Measurements from ENCODE around the gene USP22.

The USP22 gene

GRCh38 chr17:21017256-21017655, 25.6 kb downstream of the USP22 start:
- Histone ChIP-seq H4K20me1 (ENCODE audit: low read depth, low read length) (peaks cover 40% of the 10 kb centered on the region; the same call in 1 of the 2 replicates), H3K9ac (ENCODE audit: low read length) (no peak overlapping the region), H3K9me3 (ENCODE audit: insufficient read depth, low read length) (no peaks in the 10 kb centered on the region), H3K4me2 (ENCODE audit: low read depth, low read length, poor library complexity, severe bottlenecking) (no peak overlapping the region), H3K27ac (ENCODE audit: low read depth, low read length) (no peak overlapping the region), H3F3A (ENCODE audit: insufficient read depth) (0 out of 2 replicates have a peak, but pooled peaks cover 8% of the 10 kb centered on the region), H3K27me3 (ENCODE audit: low read length) (no peaks in the 10 kb centered on the region), H3K79me2 (ENCODE audit: insufficient read depth, low read length) (peaks cover 90% of the 10 kb centered on the region), H3K9me2 (replicated peaks; ENCODE audit: insufficient read depth, low read length) (no peaks in the 10 kb centered on the region), H3K4me3 (ENCODE audit: insufficient read depth, low read length, poor library complexity, severe bottlenecking) (no peak overlapping the region), H3K36me3 (ENCODE audit: low read length) (peaks cover 75% of the 10 kb centered on the region), H2AFZ (ENCODE audit: low read depth, low read length, severe bottlenecking) (no peak overlapping the region)
- no peak for TF ChIP-seq CTCF (IDR thresholded peaks at IDR 0.05; ENCODE audit: insufficient read depth, low read length, poor library complexity, severe bottlenecking)
- no peak for TF ChIP-seq EZH2phosphoT487 (conservative IDR thresholded peaks at IDR 0.05; ENCODE audit: low read length)

DNA sequence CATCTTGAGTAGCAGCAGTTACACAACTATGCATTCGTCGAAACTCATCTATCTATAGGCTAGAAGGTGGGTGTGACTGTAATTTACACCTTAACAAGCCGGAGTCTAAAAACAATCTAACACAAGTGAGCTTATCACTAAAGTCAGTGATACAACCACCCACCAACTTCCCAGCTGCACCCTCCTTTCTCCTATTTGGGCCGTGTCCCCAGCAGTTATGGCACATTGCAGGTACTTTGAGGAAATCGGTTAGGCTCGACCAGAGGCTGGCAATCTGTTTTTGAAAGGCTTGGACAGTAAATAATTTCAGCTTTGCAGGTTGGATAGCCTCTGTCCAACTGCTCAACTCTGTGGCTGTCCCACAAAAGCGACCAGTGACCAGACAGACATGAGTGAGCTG, 26.0 kb downstream of the USP22 start:
- peaks cover 38% of the 10 kb centered on the region; the same call in 1 of the 2 replicates for H4K20me1 ChIP-seq (ENCODE audit: low read depth, low read length)
- H3K27me3 ChIP-seq (ENCODE audit: low read length), result no peaks in the 10 kb centered on the region
- H3K4me3 ChIP-seq (ENCODE audit: insufficient read depth, low read length, poor library complexity, severe bottlenecking), result no peak overlapping the region
- H3K36me3 ChIP-seq (ENCODE audit: low read length), result peaks cover 77% of the 10 kb centered on the region
- H3K4me2 ChIP-seq (ENCODE audit: low read depth, low read length, poor library complexity, severe bottlenecking), result no peak overlapping the region
- H2AFZ ChIP-seq (ENCODE audit: low read depth, low read length, severe bottlenecking), result no peak overlapping the region
- no peak overlapping the region for H3K27ac ChIP-seq (ENCODE audit: low read depth, low read length)
- H3K9ac ChIP-seq (ENCODE audit: low read length), result no peak overlapping the region
- H3K9me3 ChIP-seq (ENCODE audit: insufficient read depth, low read length), result no peaks in the 10 kb centered on the region
- peaks cover 92% of the 10 kb centered on the region for H3K79me2 ChIP-seq (ENCODE audit: insufficient read depth, low read length)
- H3K9me2 ChIP-seq (replicated peaks; ENCODE audit: insufficient read depth, low read length), result no peaks in the 10 kb centered on the region
- TF ChIP-seq CTCF (IDR thresholded peaks at IDR 0.05; ENCODE audit: insufficient read depth, low read length, poor library complexity, severe bottlenecking), result no peak
- TF ChIP-seq EZH2phosphoT487 (conservative IDR thresholded peaks at IDR 0.05; ENCODE audit: low read length), result no peak
- H3F3A ChIP-seq (ENCODE audit: insufficient read depth), result 0 out of 2 replicates have a peak, but pooled peaks cover 8% of the 10 kb centered on the region

GRCh38 chr17:21015564-21015963, 27.2 kb downstream of the USP22 start:
- H3K9me2 ChIP-seq (replicated peaks; ENCODE audit: insufficient read depth, low read length), result no peaks in the 10 kb centered on the region
- H3K79me2 ChIP-seq (ENCODE audit: insufficient read depth, low read length), result peaks cover 84% of the 10 kb centered on the region
- H3K27ac ChIP-seq (ENCODE audit: low read depth, low read length), result no peak overlapping the region
- H3K4me3 ChIP-seq (ENCODE audit: insufficient read depth, low read length, poor library complexity, severe bottlenecking), result no peak overlapping the region
- peaks cover 34% of the 10 kb centered on the region; the same call in 1 of the 2 replicates for H4K20me1 ChIP-seq (ENCODE audit: low read depth, low read length)
- no peaks in the 10 kb centered on the region for H3K9me3 ChIP-seq (ENCODE audit: insufficient read depth, low read length)
- no peak overlapping the region for H3K9ac ChIP-seq (ENCODE audit: low read length)
- peaks cover 83% of the 10 kb centered on the region for H3K36me3 ChIP-seq (ENCODE audit: low read length)
- H3K4me2 ChIP-seq (ENCODE audit: low read depth, low read length, poor library complexity, severe bottlenecking), result no peak overlapping the region
- no peaks in the 10 kb centered on the region for H3K27me3 ChIP-seq (ENCODE audit: low read length)
- H3F3A ChIP-seq (ENCODE audit: insufficient read depth), result peaks cover 2% of the 10 kb centered on the region; the same call in 1 of the 2 replicates
- no peak for TF ChIP-seq CTCF (IDR thresholded peaks at IDR 0.05; ENCODE audit: insufficient read depth, low read length, poor library complexity, severe bottlenecking)
- H2AFZ ChIP-seq (ENCODE audit: low read depth, low read length, severe bottlenecking), result no peak overlapping the region

Measured in SU-DHL-6 (cell line).